Stimulated activated CD4-positive, alpha-beta T cell treated with anti-CD3 and anti-CD28 coated beads, Interleukin-1b, Interleukin-23, amount 100 ng/mL, for 4 hours (primary cell): Measurements from ENCODE around the gene TMEM132D.

ENCODE experiments used
- DNase-seq, 2 donors: peaks; one replicate each; pipeline ENCODE4 v3.0.0-alpha.2; 2020; ENCODE audit warnings: low read depth in 2 of 2

TMEM132D gene

DNA sequence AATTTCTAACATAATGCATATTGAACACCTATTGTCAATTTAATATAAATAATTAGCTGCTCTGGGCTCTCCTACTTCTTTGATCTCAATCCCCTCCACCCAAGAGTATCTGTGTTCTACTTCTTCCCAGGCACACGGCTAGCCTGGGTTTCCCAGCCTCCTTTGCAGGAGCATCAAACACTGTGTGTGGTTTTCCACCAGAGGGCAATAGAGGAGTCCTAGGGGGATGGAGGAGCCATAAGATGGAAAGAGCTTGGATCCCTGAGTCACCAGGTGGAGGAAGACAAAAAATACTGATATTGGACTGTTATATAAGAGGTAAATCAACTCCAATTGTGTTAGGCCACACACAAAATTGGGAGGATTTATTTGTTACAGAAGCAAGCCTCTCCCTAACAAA is 716.9 kb downstream of the TMEM132D start:
- DNase-seq: no peak

- DNase-seq: no peak
Observed at GRCh38 chr12:129185855-129186254, 718.0 kb downstream of the TMEM132D start.

DNA sequence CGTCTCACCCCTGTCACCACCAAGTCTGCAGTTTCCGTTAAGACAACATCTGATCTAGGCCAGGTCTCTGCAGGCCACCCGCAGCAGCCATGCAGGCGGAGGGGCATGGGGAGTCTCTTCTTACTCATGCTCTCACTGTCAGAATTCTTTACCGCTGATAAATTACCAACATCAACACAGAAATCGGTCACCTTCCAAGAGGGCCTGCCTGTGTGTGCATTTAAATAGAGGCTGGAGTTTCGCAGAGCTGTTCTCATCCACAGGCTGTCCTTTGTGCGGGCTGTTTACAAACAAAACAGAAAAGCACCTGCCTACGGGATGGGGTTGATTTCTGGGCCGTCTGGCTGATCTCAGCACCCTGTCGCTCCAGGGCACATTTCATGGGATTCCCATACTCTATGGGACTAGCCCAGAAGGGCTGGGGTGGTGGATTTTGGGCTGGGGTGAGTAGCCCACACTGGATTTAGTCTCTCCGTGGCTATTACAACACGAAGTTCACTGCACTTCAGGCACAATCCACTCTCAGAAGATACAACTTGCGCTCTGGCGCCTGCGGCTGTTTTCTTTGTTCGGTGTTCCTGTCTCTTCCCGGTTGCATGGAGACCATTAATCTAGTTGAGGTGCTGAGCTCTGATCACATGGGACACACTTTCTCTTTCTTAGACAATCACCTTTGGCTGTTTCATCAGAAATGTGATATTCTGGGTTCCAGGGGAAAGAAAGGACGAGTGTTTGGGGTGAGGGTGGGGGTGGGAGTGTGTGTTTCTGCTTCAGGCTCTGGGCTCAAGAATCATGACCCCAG is 719.5 kb downstream of the TMEM132D start:
- DNase-seq: no peak

DNA sequence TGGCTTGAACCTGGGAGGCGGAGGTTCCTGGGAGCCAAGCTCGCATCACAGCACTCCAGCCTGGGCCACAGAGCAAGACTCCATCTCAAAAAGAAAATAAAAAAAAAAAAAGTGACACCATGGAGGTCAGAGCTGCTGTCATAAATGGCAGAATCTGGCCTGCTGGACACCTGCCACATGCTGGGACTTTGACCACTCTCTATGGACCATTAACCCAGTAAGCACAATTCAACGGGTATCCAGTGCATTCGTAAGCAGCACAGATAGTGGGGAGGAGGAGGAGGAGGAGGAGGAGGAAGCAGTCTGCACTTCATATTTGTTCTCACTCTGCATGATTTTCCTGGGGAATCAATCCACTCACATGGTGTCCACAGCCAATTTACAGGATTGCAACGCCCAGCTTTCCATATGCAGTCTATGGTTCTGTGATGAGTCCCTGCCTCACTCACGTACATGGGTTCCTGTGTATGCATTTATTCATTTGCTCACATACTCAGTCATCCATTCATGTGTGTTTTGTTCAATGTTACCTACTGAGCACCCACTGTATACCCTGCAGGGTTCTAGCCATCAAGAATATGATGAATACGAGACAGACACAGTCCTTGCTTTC is 723.8 kb downstream of the TMEM132D start:
- DNase-seq: no peak

DNA sequence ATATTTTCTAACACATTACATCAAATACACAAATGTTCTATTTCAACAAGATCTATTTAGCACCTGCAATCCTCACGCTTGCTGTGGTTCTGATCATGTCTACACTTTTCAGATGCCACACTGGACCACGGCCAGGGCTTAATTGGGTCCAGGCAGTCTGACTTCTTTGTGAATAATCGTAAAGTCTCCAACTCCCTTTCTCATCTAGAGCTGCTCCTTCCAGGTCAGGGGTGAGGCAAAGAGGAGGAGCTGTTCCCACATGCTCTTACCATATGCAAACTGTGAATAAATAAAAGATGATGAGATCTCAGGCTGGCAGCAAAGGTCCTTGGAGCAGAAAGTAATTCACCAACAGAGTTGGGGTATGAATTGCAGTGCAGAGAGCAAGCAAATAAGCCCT is 733.9 kb downstream of the TMEM132D start:
- no peak for DNase-seq

DNA sequence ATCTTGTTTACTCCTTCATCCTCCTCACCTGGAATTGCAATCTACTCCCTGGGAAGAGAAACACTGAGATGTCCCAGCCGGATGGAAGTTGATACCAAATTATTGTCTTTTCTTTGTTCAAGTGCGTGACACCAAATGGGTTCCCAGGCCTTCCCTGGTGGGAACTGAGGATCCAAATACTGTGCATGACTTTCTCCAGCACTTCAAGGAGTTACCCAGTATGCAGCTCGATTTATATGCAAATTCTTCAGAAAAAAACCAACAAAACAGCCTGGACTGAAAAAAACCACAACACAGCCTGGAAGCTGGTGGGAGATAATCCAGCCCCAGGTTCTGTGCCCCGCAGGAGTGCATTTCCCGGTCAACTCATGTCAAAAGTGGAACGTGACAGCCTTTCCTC is 740.0 kb downstream of the TMEM132D start:
- no peak for DNase-seq

GRCh38 chr12:129163461-129163860 is 740.4 kb downstream of the TMEM132D start:
- DNase-seq: no peak

- no peak for DNase-seq
Observed at GRCh38 chr12:129162805-129163204, 741.0 kb downstream of the TMEM132D start.

DNA sequence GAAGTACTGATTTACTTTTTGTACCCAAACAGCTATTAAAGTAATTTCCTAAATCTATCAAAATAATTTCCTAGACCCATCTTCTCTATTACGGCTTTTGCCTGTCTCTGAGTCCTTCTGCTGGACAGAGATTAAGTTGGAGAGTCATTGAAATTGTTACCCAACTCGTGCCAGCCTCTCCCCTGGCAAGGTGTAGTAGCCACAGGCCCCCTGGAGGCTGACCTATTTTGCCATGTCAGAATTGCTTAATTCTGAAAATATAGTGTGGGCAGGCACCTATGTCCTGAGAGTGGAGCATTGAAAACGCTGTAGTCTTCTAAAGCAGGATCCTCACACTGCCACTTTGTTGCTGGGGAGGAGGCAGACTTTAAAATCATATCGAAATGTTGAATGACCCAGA is 742.3 kb downstream of the TMEM132D start:
- DNase-seq: no peak

- no peak for DNase-seq
Observed at GRCh38 chr12:129160282-129160681, 743.5 kb downstream of the TMEM132D start.

DNA sequence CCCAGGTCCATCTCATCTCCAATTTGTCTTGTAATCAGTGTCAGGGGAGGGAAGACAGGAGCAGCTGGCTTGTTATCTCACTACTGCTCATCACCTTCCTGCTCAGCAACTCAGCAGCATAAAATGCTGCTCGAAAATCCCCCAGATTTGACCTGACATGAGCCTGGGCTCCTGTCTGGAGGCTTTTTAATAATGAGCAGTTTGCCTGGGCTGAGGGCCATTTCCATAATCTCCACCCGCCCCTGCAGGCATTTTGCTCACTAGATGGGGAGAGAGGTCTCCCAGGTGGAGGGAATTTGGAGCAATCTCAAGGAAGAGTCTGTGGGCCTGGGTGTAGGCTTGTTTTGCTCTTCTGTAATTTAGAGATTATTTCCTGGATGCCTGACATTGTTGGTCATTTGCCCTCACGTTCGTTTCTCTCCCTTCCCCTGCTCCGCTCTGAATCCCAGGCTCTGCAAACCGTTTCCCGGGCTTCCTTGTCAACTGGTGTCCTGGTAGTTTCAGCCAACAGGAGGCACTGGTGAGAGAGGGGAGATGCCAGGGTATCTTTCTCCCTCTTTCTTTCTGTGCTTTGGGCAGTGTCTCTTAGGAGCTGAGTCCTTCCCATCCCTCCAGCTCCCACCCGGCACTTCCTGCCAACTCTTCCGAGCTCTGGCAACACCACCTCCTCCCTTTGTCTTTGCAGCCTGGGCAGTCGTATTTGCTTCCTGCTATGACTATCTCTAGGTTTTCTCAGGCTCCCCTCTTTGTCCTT is 751.3 kb downstream of the TMEM132D start:
- DNase-seq: no peak

- DNase-seq: no peak
Observed at GRCh38 chr12:129150721-129151120, 753.1 kb downstream of the TMEM132D start.

DNA sequence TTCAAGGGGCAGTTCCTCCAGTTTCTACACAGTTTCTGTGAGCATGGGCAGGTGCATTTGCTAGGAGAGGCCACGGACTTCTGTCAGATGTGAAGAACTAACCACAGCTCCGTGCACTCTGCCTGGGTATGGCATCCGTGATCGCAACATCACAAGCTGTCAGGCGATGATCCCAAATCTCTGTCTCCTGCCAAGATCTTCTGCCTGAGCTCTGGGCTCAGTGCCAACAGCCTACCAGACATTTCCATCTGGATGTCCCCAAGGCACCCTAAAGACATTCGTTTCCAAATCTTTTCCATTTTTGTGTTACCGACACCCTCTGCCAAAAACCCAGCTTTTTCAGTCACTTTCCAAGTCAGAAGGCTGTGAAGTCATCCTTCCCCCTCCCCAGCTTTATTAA is 758.4 kb downstream of the TMEM132D start:
- DNase-seq: no peak

GRCh38 chr12:129138776-129139175 is 765.0 kb downstream of the TMEM132D start:
- no peak for DNase-seq

- DNase-seq: no peak
Observed at GRCh38 chr12:129136694-129137325, 767.0 kb downstream of the TMEM132D start.

DNA sequence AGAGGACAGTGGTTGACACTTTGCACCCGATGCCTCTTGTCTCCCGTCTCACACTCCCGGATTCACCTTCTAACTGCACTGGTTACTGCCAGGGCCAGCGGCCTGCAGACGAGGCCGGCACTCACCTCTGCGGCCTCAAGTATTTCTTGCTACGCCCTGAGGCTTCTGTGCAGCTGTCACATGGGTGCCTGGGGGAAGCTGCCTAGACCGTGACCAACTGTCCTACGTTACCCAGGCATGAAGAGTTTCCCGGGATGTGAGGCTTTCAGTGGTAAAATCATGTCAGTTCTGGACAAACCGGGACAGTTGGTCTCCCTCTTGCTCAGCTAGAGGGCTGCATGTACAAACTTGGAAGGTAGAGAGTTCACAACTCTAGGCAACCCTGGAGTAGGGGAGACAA is 776.1 kb downstream of the TMEM132D start:
- DNase-seq: no peak

DNA sequence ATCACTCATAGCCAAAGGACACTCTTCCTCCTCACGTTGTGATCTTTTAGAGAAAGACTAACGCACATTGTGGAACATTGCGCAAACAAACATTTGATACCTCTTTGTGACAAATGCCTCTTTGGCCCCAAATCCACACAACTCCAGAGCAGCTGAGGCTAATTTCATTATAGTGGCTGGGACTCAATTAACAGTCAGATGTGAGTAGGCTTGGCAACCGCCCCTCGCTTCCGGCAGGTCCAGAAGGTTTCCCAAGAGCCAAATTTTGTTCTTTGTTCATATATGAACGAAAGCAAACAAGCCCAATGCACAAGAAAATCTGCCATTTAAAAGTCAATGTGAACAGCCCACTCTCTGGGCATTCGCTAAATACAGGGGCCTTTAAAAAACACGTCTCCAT is 776.6 kb downstream of the TMEM132D start:
- no peak for DNase-seq

DNA sequence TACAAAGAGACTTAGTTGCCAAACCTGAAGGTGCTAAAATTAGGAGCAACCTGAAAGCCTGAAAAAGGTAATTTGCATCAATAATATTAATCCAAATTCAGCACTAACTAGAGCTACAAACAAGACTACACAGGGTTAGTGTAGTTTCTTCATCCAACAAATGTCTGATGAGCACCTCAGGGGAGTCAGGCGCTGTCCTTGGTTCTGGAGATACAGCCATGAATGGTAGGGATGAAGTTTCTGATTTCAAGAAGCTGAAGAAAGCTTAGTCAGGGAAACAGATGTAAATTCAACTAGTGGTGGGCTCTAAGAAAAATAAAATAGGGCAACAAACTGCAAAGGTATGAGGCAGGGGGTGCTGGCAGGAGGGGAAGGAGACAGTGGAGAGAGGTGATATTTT is 784.3 kb downstream of the TMEM132D start:
- no peak for DNase-seq

GRCh38 chr12:129115558-129115957 is 788.3 kb downstream of the TMEM132D start:
- DNase-seq: no peak

GRCh38 chr12:129110575-129110974 is 793.2 kb downstream of the TMEM132D start:
- no peak for DNase-seq

DNA sequence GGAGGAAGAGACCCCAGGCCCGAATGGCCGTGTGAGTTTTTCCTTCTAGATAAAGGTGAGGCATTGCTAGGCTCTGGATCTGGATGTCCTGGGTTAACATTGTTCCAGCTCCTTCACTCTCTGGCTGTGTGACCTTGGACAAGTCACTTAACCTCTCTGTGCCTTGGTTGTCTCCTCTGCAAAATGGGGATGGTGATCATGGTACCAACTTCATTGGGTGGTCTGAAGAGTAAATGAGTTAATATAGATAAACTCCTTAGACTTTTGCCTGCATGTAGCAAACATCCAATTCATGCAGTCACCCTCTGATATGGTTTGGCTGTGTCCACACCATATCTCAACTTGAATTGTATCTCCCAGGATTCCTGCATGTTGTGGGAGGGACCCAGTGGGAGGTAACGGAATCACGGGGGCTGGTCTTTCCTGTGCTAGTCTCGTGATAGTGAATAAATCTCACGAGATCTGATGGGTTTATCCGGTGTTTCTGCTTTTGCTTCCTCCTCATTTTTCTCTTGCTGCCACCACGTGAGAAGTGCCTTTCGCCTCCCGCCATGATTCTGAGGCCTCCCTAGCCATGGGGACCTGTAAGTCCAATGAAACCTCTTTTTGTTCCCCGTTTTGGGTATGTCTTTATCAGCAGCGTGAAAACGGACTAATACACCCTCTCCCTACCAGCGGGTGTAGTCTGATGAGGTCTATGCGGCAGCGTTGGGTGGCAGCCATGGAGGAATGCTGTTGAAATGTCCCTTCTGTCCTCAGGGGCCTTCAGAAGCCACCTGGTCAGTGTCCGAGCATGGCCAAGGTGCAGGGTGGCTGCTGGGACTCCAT is 794.4 kb downstream of the TMEM132D start:
- no peak for DNase-seq
